GM15510 (cell line): Measurements from ENCODE around the gene RASA3.

Experiments used
- POLR2A ChIP-seq: IDR thresholded peaks from 3 replicates; pipeline ENCODE4 v1.6.1; 2011; ENCODE audit warnings: borderline replicate concordance; ENCODE audit not compliant: insufficient read length; ENCODE audit errors: extremely low read depth

The RASA3 gene

GRCh38 chr13:114114006-114114640 lies 18.3 kb downstream of the RASA3 start:
- no peak for TF ChIP-seq POLR2A

GRCh38 chr13:114112826-114113322 lies 19.5 kb downstream of the RASA3 start:
- TF ChIP-seq POLR2A, result no peak

- no peak for TF ChIP-seq POLR2A
Observed at GRCh38 chr13:114112231-114112825, 20.1 kb downstream of the RASA3 start.

DNA sequence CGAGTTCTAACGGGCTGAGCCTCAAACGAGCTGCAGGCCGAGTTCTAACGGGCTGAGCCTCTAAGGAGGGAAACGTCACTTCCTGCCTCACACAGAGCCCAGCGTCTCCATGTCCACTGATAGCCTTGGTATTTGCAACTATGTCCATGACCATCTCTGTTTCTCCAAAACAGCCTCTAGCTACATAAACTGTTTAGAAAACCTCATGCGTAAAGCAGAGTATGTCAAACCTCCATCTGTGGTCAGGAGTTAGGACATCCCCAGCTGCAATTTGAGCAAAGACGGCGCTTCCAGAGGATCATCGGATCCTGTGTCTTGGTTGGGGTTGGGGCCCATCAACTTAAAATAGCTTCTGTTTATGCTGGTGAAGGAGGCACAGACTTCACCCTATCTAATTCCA lies 20.8 kb downstream of the RASA3 start:
- no peak for TF ChIP-seq POLR2A

DNA sequence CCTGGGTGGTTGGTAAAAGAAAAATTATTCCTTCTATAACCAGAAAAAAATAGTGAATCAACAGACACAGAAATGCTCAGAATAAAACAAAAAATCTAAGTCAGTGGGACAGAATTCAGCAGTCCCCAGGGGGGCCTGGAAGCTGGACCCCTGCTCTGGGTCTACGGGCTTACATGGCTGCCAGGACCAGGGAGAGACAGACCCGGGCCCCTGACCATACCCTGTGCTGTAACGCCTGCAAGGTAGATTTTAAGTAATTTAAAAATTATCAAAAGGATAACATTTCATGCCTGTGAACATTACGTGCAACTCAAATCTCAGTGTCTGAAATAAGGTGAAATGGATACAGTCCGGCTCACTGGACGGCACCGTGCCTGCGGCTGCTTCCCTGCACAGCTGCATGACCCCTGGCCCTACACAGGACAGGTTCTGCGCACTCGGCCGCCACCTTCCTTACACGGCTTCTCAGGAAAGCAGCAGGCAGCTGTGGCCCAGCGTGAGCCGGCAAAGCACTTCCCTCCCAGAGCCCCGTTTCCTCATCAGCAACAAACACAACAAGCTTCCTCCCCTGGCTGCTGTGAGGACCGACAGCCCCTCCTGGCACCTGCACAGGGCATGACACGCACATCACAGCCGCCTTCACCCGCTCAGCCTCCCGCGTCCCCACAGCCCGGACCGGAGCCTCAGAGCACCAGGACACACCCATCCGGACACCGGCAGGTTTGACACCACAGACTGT lies 22.2 kb downstream of the RASA3 start:
- no peak for TF ChIP-seq POLR2A

GRCh38 chr13:114109641-114110041 lies 22.8 kb downstream of the RASA3 start:
- no peak for TF ChIP-seq POLR2A

- no peak for TF ChIP-seq POLR2A
Observed at GRCh38 chr13:114108894-114109293, 23.5 kb downstream of the RASA3 start.

DNA sequence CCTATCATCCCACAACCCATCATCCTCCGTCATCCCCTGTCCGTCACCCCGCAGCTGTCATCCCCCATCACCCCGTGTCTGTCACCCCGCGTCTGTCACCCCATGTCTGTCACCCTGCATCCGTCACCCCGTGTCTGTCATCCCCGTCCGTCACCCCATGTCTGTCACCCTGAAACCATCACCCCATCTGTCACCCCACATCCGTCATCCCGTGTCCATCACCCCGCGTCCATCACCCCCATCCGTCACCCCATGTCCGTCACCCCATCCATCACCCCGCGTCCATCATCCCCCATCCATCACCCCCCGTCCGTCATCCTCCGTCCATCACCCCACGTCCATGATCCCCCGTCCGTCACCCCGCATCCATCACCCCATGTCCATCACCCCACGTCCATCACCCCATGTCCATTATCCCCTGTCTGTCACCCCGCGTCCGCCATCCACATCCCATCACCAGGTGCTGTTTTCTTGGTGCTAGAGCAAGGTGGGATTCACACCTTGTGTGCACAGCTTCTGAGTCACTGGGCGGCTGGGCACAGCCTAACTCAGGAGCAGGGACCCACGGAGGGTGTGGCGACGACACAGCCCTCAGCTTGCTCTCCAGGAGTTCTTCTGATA lies 24.2 kb downstream of the RASA3 start:
- no peak for TF ChIP-seq POLR2A

- TF ChIP-seq POLR2A, result no peak
Observed at GRCh38 chr13:114107686-114108081, 24.7 kb downstream of the RASA3 start.

DNA sequence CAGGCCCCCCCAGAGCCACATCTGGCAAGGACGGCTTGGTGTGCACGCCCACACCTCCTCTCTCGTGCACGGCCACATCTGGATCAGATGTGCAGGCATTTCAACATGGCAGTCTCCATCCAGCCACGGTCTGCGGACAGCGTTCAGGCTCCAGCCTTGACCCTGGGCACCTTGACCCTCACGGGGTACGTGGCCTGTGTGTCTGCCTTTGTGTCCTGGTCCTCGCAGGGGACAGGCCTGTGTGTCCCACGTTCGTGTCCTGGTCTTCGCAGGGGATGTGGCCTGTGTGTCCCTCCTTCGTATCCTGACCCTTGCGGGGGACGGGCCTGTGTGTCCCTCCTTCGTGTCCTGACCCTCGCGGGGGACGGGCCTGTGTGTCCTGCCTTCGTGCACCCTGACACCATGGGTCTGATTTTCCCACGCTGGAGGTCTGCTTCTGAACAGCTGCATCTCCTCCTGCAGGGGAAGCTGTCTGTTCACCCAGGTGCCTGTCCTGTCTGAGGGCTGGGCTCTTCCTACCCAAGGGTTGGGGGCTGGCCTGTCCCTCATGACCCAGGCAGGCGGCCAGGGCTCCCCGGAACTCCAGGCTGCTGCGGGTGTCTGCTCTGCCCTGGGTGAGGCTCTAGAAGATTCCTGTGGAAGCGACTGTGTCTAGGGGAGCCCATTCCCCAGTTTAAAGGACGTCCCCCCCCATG lies 25.3 kb downstream of the RASA3 start:
- TF ChIP-seq POLR2A, result no peak

GRCh38 chr13:114106526-114106925 lies 25.9 kb downstream of the RASA3 start:
- TF ChIP-seq POLR2A, result no peak

DNA sequence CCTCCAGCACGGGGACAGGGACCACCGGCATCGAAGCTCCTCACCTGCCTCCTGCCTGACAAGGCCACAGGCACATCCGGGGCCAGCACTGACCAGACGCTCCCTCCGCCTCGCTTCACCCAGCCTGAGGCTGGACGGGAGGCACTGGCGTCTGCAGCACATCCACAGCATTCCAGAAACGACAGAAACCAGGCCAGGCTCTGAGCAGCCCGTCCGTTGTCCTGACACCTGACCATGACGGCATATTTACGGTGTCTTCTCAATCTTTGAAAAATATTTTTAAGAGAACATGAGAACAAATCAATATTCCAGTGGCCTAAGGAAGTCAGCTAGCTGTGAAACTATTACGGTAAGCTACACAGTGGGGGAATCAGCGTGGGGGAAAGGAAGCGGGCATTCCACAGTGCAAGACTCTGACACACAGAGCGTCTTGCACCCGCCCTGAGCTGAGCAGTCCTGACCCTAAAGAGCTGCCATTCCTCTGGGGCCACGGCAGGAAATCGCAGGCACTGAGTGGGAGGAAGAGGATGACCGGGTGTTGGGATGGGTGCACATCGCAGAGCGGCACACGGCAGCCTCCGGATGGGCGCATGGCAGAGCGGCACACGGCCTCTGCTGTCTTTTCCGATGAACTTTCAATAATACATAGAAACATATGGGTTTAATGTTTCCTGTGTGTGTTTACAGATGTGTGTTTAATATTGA lies 26.8 kb downstream of the RASA3 start:
- no peak for TF ChIP-seq POLR2A

- TF ChIP-seq POLR2A, result no peak
Observed at GRCh38 chr13:114104655-114105520, 27.5 kb downstream of the RASA3 start.
